A673 (cell line): Measurements from ENCODE around the gene TEX2. TPM values are rescaled to one million over a fixed set of nuclear protein-coding genes. Genes with fewer than 3 reads are reported as not detected.

Source experiments
- BruUV-seq: library from RNA; stranded (reverse); fragments of 400-500 nt; replicated peaks from 2 replicates; lab custom pipeline; 2021; lab: Mats Ljungman, UMichigan
- CTCF ChIA-PET: fragments of 300-600 bp; sonication (Branson Sonifier 250); formaldehyde crosslinking; loops from one replicate; lab custom pipeline; 2022; ENCODE audit warnings: antibody characterized with exemption; lab: Charles Lee
- POLR2A ChIA-PET: fragments of 300-600 bp; sonication (Branson Sonifier 250); formaldehyde crosslinking; loops from one replicate; lab custom pipeline; 2022; ENCODE audit warnings: antibody characterized with exemption; ENCODE audit not compliant: low non-redundant PET; lab: Charles Lee
- DNase-seq: peaks from one replicate; pipeline ENCODE4 v3.0.0-alpha.2; 2015; ENCODE audit warnings: low spot score
- H3K27ac ChIP-seq: fragments of 200-600 bp; sonication (generic); 2 replicates; pipeline ENCODE4 v1.5.1; 2016; ENCODE audit warnings: mixed run types, low read depth, mild to moderate bottlenecking, mixed read lengths, antibody characterized with exemption, low read length; ENCODE audit not compliant: poor library complexity, severe bottlenecking
- H3K27me3 ChIP-seq: fragments of 200-600 bp; sonication (generic); replicated peaks from 2 replicates; pipeline ENCODE4 v1.6.1; 2017; ENCODE audit warnings: mixed run types, low read depth, mild to moderate bottlenecking, mixed read lengths, antibody characterized with exemption, low read length; ENCODE audit not compliant: insufficient read depth, poor library complexity
- H3K36me3 ChIP-seq: fragments of 200-600 bp; sonication (generic); 2 replicates; pipeline ENCODE4 v1.6.1; 2016; ENCODE audit warnings: mixed run types, mild to moderate bottlenecking, mixed read lengths, antibody characterized with exemption, low read length; ENCODE audit not compliant: insufficient read depth, poor library complexity, severe bottlenecking
- H3K4me1 ChIP-seq: fragments of 200-600 bp; sonication (generic); 2 replicates; pipeline ENCODE4 v1.6.1; 2017; ENCODE audit warnings: mixed run types, mild to moderate bottlenecking, mixed read lengths, antibody characterized with exemption, low read length; ENCODE audit not compliant: insufficient read depth, poor library complexity, severe bottlenecking
- H3K4me3 ChIP-seq: fragments of 200-600 bp; sonication (generic); 2 replicates; pipeline ENCODE4 v1.5.1; 2016; ENCODE audit warnings: low read depth, mixed run types, mild to moderate bottlenecking, mixed read lengths, low read length; ENCODE audit not compliant: poor library complexity, severe bottlenecking
- H3K9me3 ChIP-seq: fragments of 200-600 bp; sonication (generic); 2 replicates; pipeline ENCODE4 v1.6.1; 2016; ENCODE audit warnings: mixed run types, low read depth, mild to moderate bottlenecking, mixed read lengths, antibody characterized with exemption, low read length; ENCODE audit not compliant: poor library complexity, severe bottlenecking
- EZH2 ChIP-seq: fragments of 200-600 bp; sonication (generic); IDR thresholded peaks from 2 replicates; pipeline ENCODE4 v1.6.1; 2017; ENCODE audit warnings: borderline replicate concordance, low read depth, mild to moderate bottlenecking, mixed read lengths, antibody characterized with exemption, low read length; ENCODE audit not compliant: poor library complexity, severe bottlenecking
- intact Hi-C: fragments of 100-400 bp; cut with micrococcal nuclease; formaldehyde crosslinking; loops from one replicate; pipeline ENCODE4 v1.10.0; 2022; ENCODE audit not compliant: unreplicated experiment
- total RNA-seq: library from RNA; stranded (reverse); gene quantifications from 2 replicates; pipeline ENCODE4 v1.2.3, GENCODE V29; 2021
- TF ChIP-seq, protein P1 (sequence below): fragments of 300-800, 200-600 bp; sonication (generic); conservative IDR thresholded peaks from 2 replicates; pipeline ENCODE4 v1.5.1; 2017; ENCODE audit warnings: low read depth, mild to moderate bottlenecking, antibody characterized with exemption, low read length, moderate library complexity, mixed read lengths

Gene TEX2
- total RNA-seq, 1 experiment from 2014 or later = 16.1 TPM

DNA sequence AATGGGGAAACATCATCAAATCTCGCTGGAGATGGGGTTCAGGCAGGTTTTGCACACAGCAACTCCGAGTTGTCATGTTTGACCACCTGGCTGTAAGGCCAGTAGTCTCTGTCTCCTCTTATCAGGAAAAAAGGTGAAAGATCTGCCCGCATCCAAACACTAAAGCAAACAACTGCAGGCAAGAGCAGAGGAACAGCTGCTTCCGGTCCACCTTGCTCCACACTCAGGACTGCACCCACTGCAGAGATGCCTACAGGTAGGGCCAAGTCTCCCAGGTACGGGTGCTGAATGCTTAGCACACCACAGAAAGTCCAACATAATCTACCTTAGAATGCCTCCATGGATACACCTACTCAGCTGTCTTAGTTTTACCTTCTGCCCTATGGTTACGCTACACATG, 7.3 kb downstream of the TEX2 start:
- BruUV-seq = no TSS peak
- Histone ChIP-seq H3K27me3 (no peaks in the 10 kb centered on the region), H3K4me3 (no peak overlapping the region), H3K36me3 (no peaks in the 10 kb centered on the region), H3K27ac (no peak overlapping the region), H3K4me1 (no peaks in the 10 kb centered on the region), H3K9me3 (no peaks in the 10 kb centered on the region)
- no peak for DNase-seq
- CTCF ChIA-PET = no interaction called here
- POLR2A ChIA-PET = no interaction called here
- TF ChIP-seq, protein P1, sequence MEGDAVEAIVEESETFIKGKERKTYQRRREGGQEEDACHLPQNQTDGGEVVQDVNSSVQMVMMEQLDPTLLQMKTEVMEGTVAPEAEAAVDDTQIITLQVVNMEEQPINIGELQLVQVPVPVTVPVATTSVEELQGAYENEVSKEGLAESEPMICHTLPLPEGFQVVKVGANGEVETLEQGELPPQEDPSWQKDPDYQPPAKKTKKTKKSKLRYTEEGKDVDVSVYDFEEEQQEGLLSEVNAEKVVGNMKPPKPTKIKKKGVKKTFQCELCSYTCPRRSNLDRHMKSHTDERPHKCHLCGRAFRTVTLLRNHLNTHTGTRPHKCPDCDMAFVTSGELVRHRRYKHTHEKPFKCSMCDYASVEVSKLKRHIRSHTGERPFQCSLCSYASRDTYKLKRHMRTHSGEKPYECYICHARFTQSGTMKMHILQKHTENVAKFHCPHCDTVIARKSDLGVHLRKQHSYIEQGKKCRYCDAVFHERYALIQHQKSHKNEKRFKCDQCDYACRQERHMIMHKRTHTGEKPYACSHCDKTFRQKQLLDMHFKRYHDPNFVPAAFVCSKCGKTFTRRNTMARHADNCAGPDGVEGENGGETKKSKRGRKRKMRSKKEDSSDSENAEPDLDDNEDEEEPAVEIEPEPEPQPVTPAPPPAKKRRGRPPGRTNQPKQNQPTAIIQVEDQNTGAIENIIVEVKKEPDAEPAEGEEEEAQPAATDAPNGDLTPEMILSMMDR = no peak
- intact Hi-C loops = no loop called here

DNA sequence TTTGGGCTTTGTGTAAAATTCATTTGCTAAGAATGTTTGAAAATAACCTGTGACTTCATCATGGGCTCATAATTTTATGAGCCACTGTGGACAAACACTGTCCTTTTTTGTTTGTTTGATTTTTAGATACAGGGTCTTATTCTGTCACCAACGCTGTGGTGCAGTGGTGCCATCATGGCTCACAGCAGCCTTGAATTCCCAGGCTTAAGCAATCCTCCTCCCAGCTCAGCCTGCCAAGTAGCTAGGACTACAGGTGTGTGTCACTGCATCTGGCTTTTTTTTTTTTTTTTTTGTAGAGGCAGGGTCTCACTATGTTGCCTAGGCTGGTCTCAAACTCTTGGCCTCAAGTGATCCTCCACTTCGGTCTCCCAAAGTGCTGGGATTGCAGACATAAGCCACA, 8.3 kb downstream of the TEX2 start:
- intact Hi-C loops = no loop called here
- TF ChIP-seq, protein P1 = no peak
- TF ChIP-seq EZH2 = no peak
- no peaks in the 10 kb centered on the region for H3K4me1 ChIP-seq
- no peaks in the 10 kb centered on the region for H3K27me3 ChIP-seq
- ChIA-PET POLR2A (no interaction called here), CTCF (no interaction called here)
- H3K4me3 ChIP-seq = no peak overlapping the region
- no TSS peak for BruUV-seq
- no peak for DNase-seq
- no peaks in the 10 kb centered on the region for H3K36me3 ChIP-seq
- H3K9me3 ChIP-seq = no peaks in the 10 kb centered on the region
- no peak overlapping the region for H3K27ac ChIP-seq

DNA sequence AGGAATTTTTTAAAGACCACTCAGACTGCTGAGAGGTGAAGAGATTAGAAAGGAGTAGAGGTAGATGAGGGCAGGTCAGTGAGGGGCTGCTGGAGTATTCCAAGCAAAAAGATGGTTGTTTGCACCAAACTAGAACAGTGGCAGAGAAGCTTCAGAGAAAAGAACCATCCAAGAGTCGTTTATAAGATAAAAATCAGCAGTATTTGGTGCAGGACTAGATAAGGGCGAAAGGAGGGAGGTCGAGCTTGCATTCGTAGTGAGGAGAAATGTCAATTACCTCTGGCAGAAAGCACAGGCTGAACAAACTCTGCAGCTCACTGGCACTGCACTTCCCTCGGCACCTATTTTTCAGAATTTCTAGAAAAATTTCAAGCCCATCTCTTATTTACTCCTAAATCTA, 9.6 kb downstream of the TEX2 start:
- no TSS peak for BruUV-seq
- no peaks in the 10 kb centered on the region for H3K27me3 ChIP-seq
- no peak for DNase-seq
- POLR2A ChIA-PET = no interaction called here
- TF ChIP-seq, protein P1 = no peak
- TF ChIP-seq EZH2 = no peak
- H3K9me3 ChIP-seq = no peaks in the 10 kb centered on the region
- H3K36me3 ChIP-seq = no peaks in the 10 kb centered on the region
- intact Hi-C loops = no loop called here
- no peak overlapping the region for H3K27ac ChIP-seq
- no peaks in the 10 kb centered on the region for H3K4me1 ChIP-seq
- H3K4me3 ChIP-seq = no peak overlapping the region
- CTCF ChIA-PET = no interaction called here
